OCI-LY7 (cell line): ENCODE results near the gene PMVK.

Source experiments
- EZH2phosphoT487 ChIP-seq: fragments of 200-600 bp; sonication (generic); IDR thresholded peaks from 2 replicates; pipeline ENCODE4 v1.6.1; 2018; ENCODE audit warnings: low read depth, borderline replicate concordance, mild to moderate bottlenecking, mixed run types, antibody characterized with exemption, low read length, moderate library complexity, mixed read lengths
- TF ChIP-seq, protein P1 (sequence below): fragments of 200-600 bp; sonication (generic); conservative IDR thresholded peaks from 2 replicates; pipeline ENCODE4 v1.5.1; 2014; ENCODE audit warnings: mild to moderate bottlenecking, antibody characterized with exemption, low read length, moderate library complexity, mixed read lengths

DNA sequence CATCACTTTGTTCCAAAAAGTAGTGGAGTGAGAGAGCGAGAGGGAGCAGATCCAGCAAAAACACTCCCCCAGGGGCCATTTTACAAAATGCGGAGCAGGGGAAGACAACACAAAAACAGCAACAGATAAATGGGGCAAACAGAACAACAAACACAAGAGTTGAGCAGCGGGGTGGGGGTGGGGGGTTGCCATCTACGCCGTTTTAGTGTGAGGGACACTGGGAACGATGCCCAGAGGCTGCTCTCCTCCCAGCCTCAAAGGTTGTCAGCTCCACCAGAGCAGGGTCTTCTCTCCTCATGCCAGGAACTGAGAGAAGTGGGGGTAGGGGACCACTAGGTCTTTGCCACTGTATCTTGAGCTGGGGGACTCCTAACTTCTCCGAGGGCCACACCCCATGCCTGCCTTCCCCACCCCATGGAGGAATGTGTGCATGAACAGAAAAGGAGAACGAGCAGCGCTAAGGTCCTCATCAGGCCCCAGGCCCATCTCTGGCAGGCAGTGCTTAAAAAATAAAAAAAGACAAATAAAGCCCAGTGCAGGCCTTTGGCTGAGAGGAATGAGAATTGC, 20.7 kb upstream of the PMVK start:
- TF ChIP-seq, protein P1, sequence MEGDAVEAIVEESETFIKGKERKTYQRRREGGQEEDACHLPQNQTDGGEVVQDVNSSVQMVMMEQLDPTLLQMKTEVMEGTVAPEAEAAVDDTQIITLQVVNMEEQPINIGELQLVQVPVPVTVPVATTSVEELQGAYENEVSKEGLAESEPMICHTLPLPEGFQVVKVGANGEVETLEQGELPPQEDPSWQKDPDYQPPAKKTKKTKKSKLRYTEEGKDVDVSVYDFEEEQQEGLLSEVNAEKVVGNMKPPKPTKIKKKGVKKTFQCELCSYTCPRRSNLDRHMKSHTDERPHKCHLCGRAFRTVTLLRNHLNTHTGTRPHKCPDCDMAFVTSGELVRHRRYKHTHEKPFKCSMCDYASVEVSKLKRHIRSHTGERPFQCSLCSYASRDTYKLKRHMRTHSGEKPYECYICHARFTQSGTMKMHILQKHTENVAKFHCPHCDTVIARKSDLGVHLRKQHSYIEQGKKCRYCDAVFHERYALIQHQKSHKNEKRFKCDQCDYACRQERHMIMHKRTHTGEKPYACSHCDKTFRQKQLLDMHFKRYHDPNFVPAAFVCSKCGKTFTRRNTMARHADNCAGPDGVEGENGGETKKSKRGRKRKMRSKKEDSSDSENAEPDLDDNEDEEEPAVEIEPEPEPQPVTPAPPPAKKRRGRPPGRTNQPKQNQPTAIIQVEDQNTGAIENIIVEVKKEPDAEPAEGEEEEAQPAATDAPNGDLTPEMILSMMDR: no peak
- TF ChIP-seq EZH2phosphoT487: no peak
